ENCODE data around the gene OLFML2B. TPM values are rescaled to one million over a fixed set of nuclear protein-coding genes. Genes with fewer than 3 reads are reported as not detected.

The OLFML2B gene
- total RNA-seq, 2 donors from 2014 or later = 0.75 to 1.00 TPM

- H3K4me3 ChIP-seq (ENCODE audit: low read length) = no peak overlapping the region
Measured at GRCh38 chr1:161953256-161953920, 70.3 kb downstream of the OLFML2B start.

GRCh38 chr1:161952607-161953172 is 71.0 kb downstream of the OLFML2B start:
- no peaks in the 10 kb centered on the region for H3K27me3 Mint-ChIP-seq (ENCODE audit: insufficient read depth)
- Histone ChIP-seq H3K27ac (ENCODE audit: low read depth, low read length) (no peak overlapping the region), H3K36me3 (ENCODE audit: control insufficient read depth, insufficient read depth, low read length) (no peaks in the 10 kb centered on the region), H3K4me3 (ENCODE audit: low read length) (no peak overlapping the region), H3K9ac (ENCODE audit: extremely low read depth, low read length, poor library complexity, severe bottlenecking) (no peak overlapping the region), H3K27me3 (ENCODE audit: control insufficient read depth, insufficient read depth, low read length, poor library complexity, severe bottlenecking) (no peaks in the 10 kb centered on the region), H3K9me3 (ENCODE audit: control insufficient read depth, low read length) (no peaks in the 10 kb centered on the region), H3K4me1 (ENCODE audit: control insufficient read depth, insufficient read depth, low read length) (no peaks in the 10 kb centered on the region)
- WGBS, 2 experiments (ENCODE audit: insufficient coverage in 1 of 2, insufficient read length in 1 of 2) = 91% methylated on average over 2 of the region's 3 CpGs; no CpG with 5 or more reads in 1 of the 2 experiments
- TF ChIP-seq CTCF (conservative IDR thresholded peaks at IDR 0.05) = no peak
- no peak for DNase-seq
- H3K27ac Mint-ChIP-seq = no peak overlapping the region
- no peaks in the 10 kb centered on the region for H3K9me3 Mint-ChIP-seq
- no peaks in the 10 kb centered on the region for H3K4me1 Mint-ChIP-seq
- H3K36me3 Mint-ChIP-seq (ENCODE audit: low read depth) = no peaks in the 10 kb centered on the region
- H3K4me3 Mint-ChIP-seq = no peak overlapping the region

More at GRCh38 chr1:161953256-161953920, 70.3 kb downstream of the OLFML2B start:
- H3K27me3 Mint-ChIP-seq (ENCODE audit: insufficient read depth) = no peaks in the 10 kb centered on the region
- no peak overlapping the region for H3K4me3 Mint-ChIP-seq
- DNase-seq = no peak
- Histone ChIP-seq H3K27ac (ENCODE audit: low read depth, low read length) (no peak overlapping the region), H3K9ac (ENCODE audit: extremely low read depth, low read length, poor library complexity, severe bottlenecking) (no peak overlapping the region), H3K4me1 (ENCODE audit: control insufficient read depth, insufficient read depth, low read length) (no peaks in the 10 kb centered on the region), H3K9me3 (ENCODE audit: control insufficient read depth, low read length) (no peaks in the 10 kb centered on the region), H3K27me3 (ENCODE audit: control insufficient read depth, insufficient read depth, low read length, poor library complexity, severe bottlenecking) (no peaks in the 10 kb centered on the region), H3K36me3 (ENCODE audit: control insufficient read depth, insufficient read depth, low read length) (no peaks in the 10 kb centered on the region)
- no peaks in the 10 kb centered on the region for H3K9me3 Mint-ChIP-seq
- H3K36me3 Mint-ChIP-seq (ENCODE audit: low read depth) = no peaks in the 10 kb centered on the region
- H3K4me1 Mint-ChIP-seq = peaks cover 2% of the 10 kb centered on the region
- H3K27ac Mint-ChIP-seq = no peak overlapping the region
- WGBS, 2 experiments (ENCODE audit: insufficient coverage in 1 of 2, insufficient read length in 1 of 2) = 85 to 89% methylated on average over 3 to 5 of the region's 5 CpGs
- no peak for TF ChIP-seq CTCF (conservative IDR thresholded peaks at IDR 0.05)

- Mint-ChIP-seq H3K4me1 (peaks cover 6% of the 10 kb centered on the region), H3K4me3 (no peak overlapping the region)
Measured at GRCh38 chr1:161951646-161952045, 72.0 kb downstream of the OLFML2B start.

More at GRCh38 chr1:161951646-161952045, 72.0 kb downstream of the OLFML2B start:
- TF ChIP-seq CTCF (conservative IDR thresholded peaks at IDR 0.05) = no peak
- DNase-seq = no peak
- no peak overlapping the region for H3K27ac ChIP-seq (ENCODE audit: low read depth, low read length)
- no peak overlapping the region for H3K4me3 ChIP-seq (ENCODE audit: low read length)
- no peaks in the 10 kb centered on the region for H3K27me3 ChIP-seq (ENCODE audit: control insufficient read depth, insufficient read depth, low read length, poor library complexity, severe bottlenecking)
- Mint-ChIP-seq H3K27me3 (ENCODE audit: insufficient read depth) (no peaks in the 10 kb centered on the region), H3K36me3 (ENCODE audit: low read depth) (peaks cover 4% of the 10 kb centered on the region), H3K9me3 (peaks cover 4% of the 10 kb centered on the region), H3K27ac (no peak overlapping the region)
- peaks cover 3% of the 10 kb centered on the region for H3K4me1 ChIP-seq (ENCODE audit: control insufficient read depth, insufficient read depth, low read length)
- no peaks in the 10 kb centered on the region for H3K9me3 ChIP-seq (ENCODE audit: control insufficient read depth, low read length)
- no peak overlapping the region for H3K9ac ChIP-seq (ENCODE audit: extremely low read depth, low read length, poor library complexity, severe bottlenecking)
- 93% methylated on average over 1 of the region's 1 CpG; no CpG with 5 or more reads in 1 of the 2 experiments for WGBS, 2 experiments (ENCODE audit: insufficient coverage in 1 of 2, insufficient read length in 1 of 2)
- no peaks in the 10 kb centered on the region for H3K36me3 ChIP-seq (ENCODE audit: control insufficient read depth, insufficient read depth, low read length)
